Measurements from ENCODE around the gene FGB.

Gene FGB

DNA sequence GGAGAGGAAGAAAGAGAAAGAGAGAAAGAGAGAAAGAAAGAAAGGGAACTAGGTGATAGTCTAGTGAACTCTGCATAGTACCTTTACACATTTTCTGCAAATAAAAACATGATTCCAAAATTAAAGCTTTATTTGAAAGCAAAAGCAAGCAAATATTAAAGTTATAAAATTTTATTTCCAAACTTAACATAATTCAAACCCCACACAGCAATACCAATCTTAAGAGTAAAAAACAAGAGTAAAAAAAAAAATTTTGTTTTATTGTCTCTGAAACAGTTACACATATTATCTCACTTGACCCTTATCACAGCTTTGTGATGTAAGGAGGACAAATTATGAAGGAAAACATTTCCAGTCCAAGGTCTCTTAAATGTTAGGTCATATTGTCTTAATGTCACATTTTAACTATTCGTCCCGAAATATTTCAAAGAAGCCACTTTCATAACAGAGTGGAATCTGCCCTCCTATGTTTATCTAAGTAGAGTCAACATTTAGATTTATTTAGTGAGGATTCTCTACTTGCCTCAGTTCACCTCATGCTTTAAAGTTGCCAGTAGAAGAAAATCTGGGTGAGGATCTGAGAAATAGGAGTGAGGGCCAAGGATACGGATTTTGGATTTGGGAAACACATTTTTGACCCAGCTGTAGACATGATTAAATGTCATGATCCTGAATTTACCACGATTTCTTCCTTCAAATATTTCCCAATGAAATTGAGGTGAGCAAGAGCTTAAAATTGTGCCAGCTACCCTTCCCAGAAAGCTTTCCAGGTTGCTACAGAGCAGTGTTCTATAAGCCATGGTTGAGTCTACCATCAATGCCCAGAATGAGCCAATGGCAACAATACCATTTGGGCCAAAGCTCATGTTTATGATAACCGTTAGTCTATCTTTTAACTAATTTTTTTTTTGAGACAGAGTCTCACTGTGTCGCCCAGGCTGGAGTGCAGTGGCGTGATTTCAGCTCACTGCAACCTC lies 35.3 kb downstream of the FGB start:
- ChIA-PET CTCF (interaction anchor here (1.0 to 1.5 kb wide), 3 partner anchors 21 to 45 kb away, joined by 3 to 6 read pairs (median 4); no protein-coding TSS in a partner anchor), POLR2A (no interaction called here)
- no peak for DNase-seq (ENCODE audit: low read depth, low spot score)
- H3K4me3 ChIP-seq (ENCODE audit: low read depth, low read length): no peak overlapping the region
- TF ChIP-seq CTCF (IDR thresholded peaks at IDR 0.05; ENCODE audit: insufficient read depth, low read length, missing control alignments): no peak

- no peak for TF ChIP-seq CTCF (IDR thresholded peaks at IDR 0.05; ENCODE audit: insufficient read depth, low read length, missing control alignments)
- DNase-seq (ENCODE audit: low read depth, low spot score): no peak
- no peak overlapping the region for H3K4me3 ChIP-seq (ENCODE audit: low read depth, low read length)
- ChIA-PET POLR2A (no interaction called here), CTCF (interaction anchor here (1.2 to 2.4 kb wide), 2 partner anchors 16 to 20 kb away, joined by 3 to 12 read pairs; no protein-coding TSS in a partner anchor)
Measured at GRCh38 chr4:154602404-154603020, 39.7 kb downstream of the FGB start.

DNA sequence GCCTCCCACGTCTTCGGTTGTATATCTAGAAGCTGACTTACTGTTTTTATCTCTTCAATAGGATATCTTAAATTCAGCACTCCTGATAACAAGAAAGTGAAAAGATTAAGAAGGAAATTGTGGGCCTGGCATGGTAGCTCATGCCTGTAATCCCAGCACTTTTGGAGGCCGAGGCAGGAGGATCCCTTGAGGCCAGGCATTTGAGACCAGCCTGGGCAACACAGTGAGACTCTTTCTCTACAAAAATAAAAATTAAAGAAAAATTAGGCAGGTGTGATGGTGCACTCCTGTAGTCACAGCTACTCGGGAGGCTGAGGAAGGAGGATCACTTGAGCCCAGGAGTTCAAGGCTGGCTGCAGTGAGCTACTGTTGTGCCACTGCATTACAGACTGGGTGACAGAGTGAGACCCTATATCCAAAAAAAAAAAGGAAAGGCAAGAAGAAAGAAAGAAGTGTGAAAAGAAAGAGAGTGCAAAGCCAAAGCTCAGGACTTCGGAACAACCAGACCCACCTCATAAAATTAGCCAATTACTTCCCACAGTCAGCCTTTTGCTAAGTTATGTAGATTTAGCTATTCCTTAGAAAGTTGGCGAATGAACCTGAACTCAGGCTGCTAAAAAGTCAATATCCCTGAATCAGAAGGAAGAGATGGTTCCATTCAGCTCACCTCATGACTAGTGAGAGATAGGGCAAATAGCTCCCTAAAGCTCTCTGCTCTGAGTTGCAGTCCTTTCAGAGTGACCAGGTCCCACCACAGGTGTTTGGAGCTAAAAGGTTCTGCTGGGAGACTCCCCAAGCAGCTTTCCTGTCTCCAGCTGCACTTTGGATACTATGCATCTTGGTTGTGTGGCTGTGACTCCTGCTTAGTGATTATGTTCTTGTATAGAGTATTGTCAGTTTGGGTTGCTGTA lies 40.5 kb downstream of the FGB start:
- TF ChIP-seq CTCF (IDR thresholded peaks at IDR 0.05; ENCODE audit: insufficient read depth, low read length, missing control alignments): no peak
- ChIA-PET POLR2A (no interaction called here), CTCF (interaction anchor here (1.0 to 2.4 kb wide), 3 partner anchors 15 to 44 kb away, joined by 3 to 12 read pairs (median 3); no protein-coding TSS in a partner anchor)
- no peak overlapping the region for H3K4me3 ChIP-seq (ENCODE audit: low read depth, low read length)
- DNase-seq (ENCODE audit: low read depth, low spot score): no peak

DNA sequence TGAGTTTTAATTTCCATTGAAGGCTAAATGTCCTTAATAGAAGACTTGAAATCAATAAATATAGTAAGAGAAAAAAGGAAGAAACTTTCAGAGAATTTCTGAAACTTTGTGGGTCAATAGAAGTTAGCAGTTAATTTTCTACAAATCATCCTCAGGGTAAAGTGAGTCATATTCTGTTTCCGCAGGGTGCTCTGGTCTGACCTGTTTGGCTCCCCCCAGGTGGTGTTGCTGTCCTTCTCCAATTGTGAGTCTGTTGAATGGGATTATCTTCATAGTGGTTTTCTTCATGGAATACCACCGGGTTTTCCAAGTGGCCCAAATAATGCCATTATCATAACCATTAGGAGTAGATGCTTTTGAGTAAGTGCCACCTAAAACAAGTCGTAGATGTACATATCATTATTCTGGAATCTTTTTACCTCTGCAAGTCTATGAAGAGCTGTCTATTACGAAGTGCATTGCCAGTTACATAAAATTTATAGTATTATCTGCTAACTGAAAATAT lies 41.9 kb downstream of the FGB start:
- POLR2A ChIA-PET: no interaction called here
- no peak for DNase-seq (ENCODE audit: low read depth, low spot score)

More for the DNA sequence above, 41.9 kb downstream of the FGB start:
- TF ChIP-seq CTCF (IDR thresholded peaks at IDR 0.05; ENCODE audit: insufficient read depth, low read length, missing control alignments): no peak
- no peak overlapping the region for H3K4me3 ChIP-seq (ENCODE audit: low read depth, low read length)
- CTCF ChIA-PET: interaction anchor here (1.0 to 1.9 kb wide), 3 partner anchors 14 to 46 kb away, joined by 3 to 6 read pairs (median 4); no protein-coding TSS in a partner anchor
